A549 (cell line): ENCODE data around the gene LILRA5. TPM values are rescaled to one million over a fixed set of nuclear protein-coding genes. Genes with fewer than 3 reads are reported as not detected.

ENCODE experiments used
- ATAC-seq, 2 experiments: fragments of 200-7000 bp in 1 of 2; fragments of >200 bp in 1 of 2; cut with Nextera tagmentation in 1 of 2; cut with Tn5 transposase in 1 of 2; 3 replicates each; pipeline versions ENCODE4 v1.8.0 to v1.9.1; 2018 to 2020; ENCODE audit warnings: mild to moderate bottlenecking in 1 of 2, moderate library complexity in 1 of 2
- CTCF ChIA-PET: fragments of 300-600 bp; sonication (Branson Sonifier 250); formaldehyde crosslinking; extraction: SDS; loops from one replicate; lab custom pipeline; 2021; ENCODE audit warnings: antibody characterized with exemption, inconsistent platforms; lab: Yijun Ruan, JAX
- POLR2A ChIA-PET: fragments of 350-600 bp; formaldehyde crosslinking; extraction: SDS; loops from one replicate; lab custom pipeline; 2021; ENCODE audit warnings: antibody characterized with exemption, inconsistent platforms; lab: Yijun Ruan, JAX
- DNase-seq, 2 experiments: peaks; one replicate each; pipeline versions ENCODE4 v3.0.0 to v3.0.0-alpha.2; 2011 to 2016; ENCODE audit warnings: low read depth in 1 of 2, low spot score in 1 of 2
- FAIRE-seq: peaks from 2 replicates; lab custom pipeline; 2011; peaks lifted over from hg19 to GRCh38; lab: Jason Lieb, UNC
- H3K27ac ChIP-seq, 2 experiments: fragments of >200 bp; sonication (Bioruptor Twin); formaldehyde crosslinking; 3 replicates each; pipeline ENCODE4 v1.5.1; 2016 to 2017
- H3K4me1 ChIP-seq: fragments of >200 bp; sonication (Bioruptor Twin); formaldehyde crosslinking; 3 replicates; pipeline ENCODE4 v1.6.1; 2016
- H3K4me2 ChIP-seq: fragments of >200 bp; sonication (Bioruptor Twin); formaldehyde crosslinking; 3 replicates; pipeline ENCODE4 v1.6.1; 2016
- H3K4me3 ChIP-seq: fragments of >200 bp; sonication (Bioruptor Twin); formaldehyde crosslinking; 3 replicates; pipeline ENCODE4 v1.5.1; 2016
- H3K9me3 ChIP-seq: fragments of >200 bp; sonication (Bioruptor Twin); formaldehyde crosslinking; 3 replicates; pipeline ENCODE4 v1.6.1; 2016
- BHLHE40 ChIP-seq: IDR thresholded peaks from 2 replicates; pipeline ENCODE4 v1.6.1; 2012; ENCODE audit warnings: low read depth, low read length, inconsistent platforms
- EP300 ChIP-seq, 2 experiments: fragments of >200 bp; sonication (Bioruptor Twin); formaldehyde crosslinking; IDR thresholded peaks; 2 replicates in 1 of 2; 3 replicates in 1 of 2; pipeline ENCODE4 v1.6.1; 2016 to 2017
- ESRRA ChIP-seq: fragments of 150-350 bp; IDR thresholded peaks from 2 replicates; pipeline ENCODE4 v1.6.1; 2014; ENCODE audit warnings: mild to moderate bottlenecking, low read length, borderline replicate concordance
- FOSL2 ChIP-seq, 2 experiments: fragments of 450-650 bp in 1 of 2; fragments of >200 bp in 1 of 2; sonication (Bioruptor Twin) in 1 of 2; formaldehyde crosslinking; IDR thresholded peaks; 2 replicates each; pipeline versions ENCODE4 v1.5.0 to v1.6.1; 2016 to 2020; ENCODE audit warnings: mild to moderate bottlenecking in 1 of 2, moderate library complexity in 1 of 2
- GATA3 ChIP-seq: IDR thresholded peaks from 2 replicates; pipeline ENCODE4 v1.6.1; 2012; ENCODE audit warnings: borderline replicate concordance
- HDAC2 ChIP-seq: fragments of 200-600 bp; sonication (generic); IDR thresholded peaks from 2 replicates; pipeline ENCODE4 v1.6.1; 2016
- KDM5A ChIP-seq: fragments of 200-600 bp; sonication (generic); IDR thresholded peaks from 2 replicates; pipeline ENCODE4 v1.6.1; 2016; ENCODE audit warnings: antibody characterized with exemption, mild to moderate bottlenecking
- MAZ ChIP-seq: fragments of 150-350 bp; IDR thresholded peaks from 2 replicates; pipeline ENCODE4 v1.6.1; 2014; ENCODE audit warnings: antibody characterized with exemption, low read depth, low read length, borderline replicate concordance
- MYC ChIP-seq: IDR thresholded peaks from 2 replicates; pipeline ENCODE4 v1.6.1; 2012; ENCODE audit warnings: mild to moderate bottlenecking, inconsistent platforms, low read length, improper control_type of control experiment, borderline replicate concordance
- NPAS2 ChIP-seq: fragments of 250-450 bp; sonication (Bioruptor Pico); IDR thresholded peaks from 2 replicates; pipeline ENCODE4 v1.8.0; 2022; ENCODE audit warnings: mild to moderate bottlenecking, moderate library complexity, borderline replicate concordance
- ZNF302 ChIP-seq: fragments of 250-450 bp; sonication (Bioruptor Pico); IDR thresholded peaks from 2 replicates; pipeline ENCODE4 v1.9.0; 2021; ENCODE audit warnings: inconsistent platforms, mild to moderate bottlenecking, moderate library complexity
- WGBS: methylation state at CpG from one replicate; pipeline ENCODE4 v1.1.6; 2017; ENCODE audit errors: missing lambda C conversion rate; 5-methylcytosine and 5-hydroxymethylcytosine counted together
- polyA plus RNA-seq, 4 experiments: library from polyadenylated mRNA; depleted of rRNA in 3 of 4; stranded (reverse); fragments of >200 nt; fragmentation: RNase III in 1 of 4; extraction: RNeasy Plus Mini Kit Qiagen cat#74134 plus additional on column Dnase treatment in 1 of 4; gene quantifications; 2 replicates in 3 of 4; 3 replicates in 1 of 4; pipeline ENCODE4 v1.2.3, GENCODE V29; 2011 to 2017
- TF ChIP-seq, protein P1 (sequence below): IDR thresholded peaks from 2 replicates; pipeline ENCODE4 v1.6.1; 2012
- TF ChIP-seq, protein P2 (sequence below): fragments of 250-450 bp; sonication (Bioruptor Pico); IDR thresholded peaks from 2 replicates; pipeline ENCODE4 v1.5.0; 2021; ENCODE audit warnings: mild to moderate bottlenecking, moderate library complexity, borderline replicate concordance
- TF ChIP-seq, protein P3 (sequence below): fragments of 250-450 bp; sonication (Bioruptor Pico); IDR thresholded peaks from 2 replicates; pipeline ENCODE4 v1.5.0; 2020; ENCODE audit warnings: low read depth, mild to moderate bottlenecking, moderate library complexity
- TF ChIP-seq, protein P4 (sequence below): fragments of >200 bp; sonication (Bioruptor Twin); formaldehyde crosslinking; IDR thresholded peaks from 3 replicates; pipeline ENCODE4 v1.5.1; 2016
- TF ChIP-seq, protein P5 (sequence below): IDR thresholded peaks from 2 replicates; pipeline ENCODE4 v1.6.1; 2012
- TF ChIP-seq, protein P6 (sequence below): fragments of 200-600 bp; sonication (generic); IDR thresholded peaks from 2 replicates; pipeline ENCODE4 v1.6.1; 2016; ENCODE audit warnings: antibody characterized with exemption, mild to moderate bottlenecking, moderate library complexity

The LILRA5 gene
- polyA plus RNA-seq, 2 of the 4 experiments (the other 2 are of a cell fraction): not detected

DNA sequence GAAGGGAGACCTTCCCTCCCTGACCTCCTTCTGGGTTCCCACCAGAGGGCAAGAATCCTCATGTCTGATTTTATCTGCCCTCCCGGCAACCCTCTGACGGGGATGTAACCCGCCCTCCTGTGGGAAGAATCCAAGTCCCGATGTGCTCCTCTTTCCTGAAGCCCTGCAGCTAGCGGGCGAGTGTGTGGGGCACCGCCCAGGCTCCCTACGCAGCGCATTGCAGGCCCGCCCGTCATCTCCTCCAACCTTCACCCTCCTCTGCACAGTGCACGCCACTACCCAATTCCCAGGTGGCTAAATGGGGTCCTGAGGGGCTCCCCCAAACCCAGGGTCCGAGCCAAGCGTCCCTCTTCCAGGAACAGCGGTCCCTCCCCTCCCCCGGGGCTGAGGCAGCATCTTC, 44.4 kb upstream of the LILRA5 start:
- no peaks in the 10 kb centered on the region for H3K9me3 ChIP-seq
- TF ChIP-seq, protein P1, sequence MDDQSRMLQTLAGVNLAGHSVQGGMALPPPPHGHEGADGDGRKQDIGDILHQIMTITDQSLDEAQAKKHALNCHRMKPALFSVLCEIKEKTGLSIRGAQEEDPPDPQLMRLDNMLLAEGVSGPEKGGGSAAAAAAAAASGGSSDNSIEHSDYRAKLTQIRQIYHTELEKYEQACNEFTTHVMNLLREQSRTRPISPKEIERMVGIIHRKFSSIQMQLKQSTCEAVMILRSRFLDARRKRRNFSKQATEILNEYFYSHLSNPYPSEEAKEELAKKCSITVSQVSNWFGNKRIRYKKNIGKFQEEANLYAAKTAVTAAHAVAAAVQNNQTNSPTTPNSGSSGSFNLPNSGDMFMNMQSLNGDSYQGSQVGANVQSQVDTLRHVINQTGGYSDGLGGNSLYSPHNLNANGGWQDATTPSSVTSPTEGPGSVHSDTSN: no peak
- no peak overlapping the region for H3K27ac ChIP-seq
- no peak for ATAC-seq
- WGBS: 37% methylated on average over 16 of the region's 16 CpGs
- no peak for DNase-seq
- no peaks in the 10 kb centered on the region for H3K4me1 ChIP-seq
- H3K4me3 ChIP-seq: no peak overlapping the region
- ChIA-PET POLR2A (no interaction called here), CTCF (interaction anchor here (0.6 kb wide), 1 partner anchor 549 kb away, joined by 3 read pairs; no protein-coding TSS in a partner anchor)
- H3K4me2 ChIP-seq: no peak overlapping the region
- no peak for FAIRE-seq

DNA sequence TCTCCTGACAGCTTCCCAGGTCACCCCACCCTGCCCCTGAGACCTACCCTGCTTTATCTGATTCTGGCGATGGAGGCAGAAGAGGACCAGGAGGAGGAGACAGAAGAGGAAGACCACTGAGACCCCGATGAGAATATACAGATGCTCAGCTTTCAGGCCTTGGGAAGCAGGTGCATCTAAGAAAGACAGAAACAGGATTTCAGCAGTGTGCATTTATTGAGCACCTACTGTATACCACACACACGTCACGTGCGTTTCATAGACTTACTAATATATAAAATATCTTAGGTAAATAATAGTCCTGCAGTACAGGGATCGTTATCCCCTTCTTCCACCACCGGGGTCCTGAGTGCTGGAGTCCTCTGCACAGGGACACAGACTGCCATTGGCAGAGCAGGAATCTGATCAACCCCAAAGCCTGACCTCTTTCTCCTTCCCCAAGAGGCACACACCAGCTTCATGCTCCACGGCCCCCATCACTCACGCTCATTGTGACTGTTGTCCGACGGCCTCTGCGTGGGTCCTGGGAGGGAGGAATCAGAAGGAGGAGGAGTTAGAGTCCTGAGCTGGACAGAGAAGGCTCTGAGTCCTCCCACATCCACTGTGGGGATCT, 43.6 kb upstream of the LILRA5 start:
- DNase-seq: no peak
- TF ChIP-seq, protein P2, sequence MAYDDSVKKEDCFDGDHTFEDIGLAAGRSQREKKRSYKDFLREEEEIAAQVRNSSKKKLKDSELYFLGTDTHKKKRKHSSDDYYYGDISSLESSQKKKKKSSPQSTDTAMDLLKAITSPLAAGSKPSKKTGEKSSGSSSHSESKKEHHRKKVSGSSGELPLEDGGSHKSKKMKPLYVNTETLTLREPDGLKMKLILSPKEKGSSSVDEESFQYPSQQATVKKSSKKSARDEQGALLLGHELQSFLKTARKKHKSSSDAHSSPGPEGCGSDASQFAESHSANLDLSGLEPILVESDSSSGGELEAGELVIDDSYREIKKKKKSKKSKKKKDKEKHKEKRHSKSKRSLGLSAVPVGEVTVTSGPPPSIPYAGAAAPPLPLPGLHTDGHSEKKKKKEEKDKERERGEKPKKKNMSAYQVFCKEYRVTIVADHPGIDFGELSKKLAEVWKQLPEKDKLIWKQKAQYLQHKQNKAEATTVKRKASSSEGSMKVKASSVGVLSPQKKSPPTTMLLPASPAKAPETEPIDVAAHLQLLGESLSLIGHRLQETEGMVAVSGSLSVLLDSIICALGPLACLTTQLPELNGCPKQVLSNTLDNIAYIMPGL (CRISPR knock-in tag): no peak
- TF ChIP-seq, protein P1: no peak
- TF ChIP-seq, all 56 proteins: peak for 0
- CTCF ChIA-PET: interaction anchor here (0.8 to 1.2 kb wide), 2 partner anchors 34 to 189 kb away, joined by 3 to 4 read pairs; no protein-coding TSS in a partner anchor
- FAIRE-seq (no peak), ATAC-seq (no peak)
- Histone ChIP-seq H3K4me3 (no peak overlapping the region), H3K27ac (no peak overlapping the region), H3K4me1 (no peaks in the 10 kb centered on the region), H3K9me3 (no peaks in the 10 kb centered on the region), H3K4me2 (no peak overlapping the region)
- POLR2A ChIA-PET: no interaction called here
- 24% methylated on average over 12 of the region's 12 CpGs for WGBS

DNA sequence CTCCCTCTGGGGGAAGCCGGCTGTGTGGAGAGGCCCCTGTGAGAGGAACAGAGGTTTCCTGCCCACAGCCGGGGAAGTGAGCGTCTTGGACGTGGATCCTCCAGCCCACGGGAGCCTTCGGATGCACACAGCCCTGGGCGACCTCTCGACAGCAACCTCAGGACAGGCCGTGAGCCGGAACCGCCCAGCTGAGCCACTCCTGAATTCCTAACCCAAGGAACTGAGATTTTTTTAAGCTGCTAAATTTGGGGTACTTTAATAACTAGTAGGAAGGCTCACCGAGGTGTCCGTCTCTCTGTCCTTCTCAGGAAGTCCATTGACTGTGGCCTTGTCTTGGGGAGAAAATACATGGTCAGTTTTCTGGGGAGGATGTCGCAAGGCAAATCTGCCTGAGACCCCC, 42.7 kb upstream of the LILRA5 start:
- no peak for FAIRE-seq
- no peak for ATAC-seq
- H3K4me3 ChIP-seq: no peak overlapping the region
- no peaks in the 10 kb centered on the region for H3K9me3 ChIP-seq
- no peak overlapping the region for H3K27ac ChIP-seq
- no peak overlapping the region for H3K4me2 ChIP-seq
- H3K4me1 ChIP-seq: no peaks in the 10 kb centered on the region
- CTCF ChIA-PET: interaction anchor here (0.7 to 1.6 kb wide), 4 partner anchors 31 to 188 kb away, joined by 3 to 7 read pairs (median 4); no protein-coding TSS in a partner anchor
- no peak for DNase-seq
- 58% methylated on average over 14 of the region's 14 CpGs for WGBS
- POLR2A ChIA-PET: no interaction called here
- no peak for TF ChIP-seq NPAS2
- TF ChIP-seq HDAC2: no peak
- TF ChIP-seq BHLHE40: no peak
- no peak for TF ChIP-seq MYC
- TF ChIP-seq, protein P2 (CRISPR knock-in tag): no peak
- no peak for TF ChIP-seq GATA3
- no peak for TF ChIP-seq FOSL2 (IDR thresholded peaks at IDR 0.05)
- TF ChIP-seq FOSL2 (CRISPR knock-in tag; IDR thresholded peaks at IDR 0.05): no peak
- TF ChIP-seq, protein P3, sequence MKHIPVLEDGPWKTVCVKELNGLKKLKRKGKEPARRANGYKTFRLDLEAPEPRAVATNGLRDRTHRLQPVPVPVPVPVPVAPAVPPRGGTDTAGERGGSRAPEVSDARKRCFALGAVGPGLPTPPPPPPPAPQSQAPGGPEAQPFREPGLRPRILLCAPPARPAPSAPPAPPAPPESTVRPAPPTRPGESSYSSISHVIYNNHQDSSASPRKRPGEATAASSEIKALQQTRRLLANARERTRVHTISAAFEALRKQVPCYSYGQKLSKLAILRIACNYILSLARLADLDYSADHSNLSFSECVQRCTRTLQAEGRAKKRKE (CRISPR knock-in tag): no peak
- no peak for TF ChIP-seq ESRRA
- no peak for TF ChIP-seq EP300 (IDR thresholded peaks at IDR 0.05)
- TF ChIP-seq, protein P4, sequence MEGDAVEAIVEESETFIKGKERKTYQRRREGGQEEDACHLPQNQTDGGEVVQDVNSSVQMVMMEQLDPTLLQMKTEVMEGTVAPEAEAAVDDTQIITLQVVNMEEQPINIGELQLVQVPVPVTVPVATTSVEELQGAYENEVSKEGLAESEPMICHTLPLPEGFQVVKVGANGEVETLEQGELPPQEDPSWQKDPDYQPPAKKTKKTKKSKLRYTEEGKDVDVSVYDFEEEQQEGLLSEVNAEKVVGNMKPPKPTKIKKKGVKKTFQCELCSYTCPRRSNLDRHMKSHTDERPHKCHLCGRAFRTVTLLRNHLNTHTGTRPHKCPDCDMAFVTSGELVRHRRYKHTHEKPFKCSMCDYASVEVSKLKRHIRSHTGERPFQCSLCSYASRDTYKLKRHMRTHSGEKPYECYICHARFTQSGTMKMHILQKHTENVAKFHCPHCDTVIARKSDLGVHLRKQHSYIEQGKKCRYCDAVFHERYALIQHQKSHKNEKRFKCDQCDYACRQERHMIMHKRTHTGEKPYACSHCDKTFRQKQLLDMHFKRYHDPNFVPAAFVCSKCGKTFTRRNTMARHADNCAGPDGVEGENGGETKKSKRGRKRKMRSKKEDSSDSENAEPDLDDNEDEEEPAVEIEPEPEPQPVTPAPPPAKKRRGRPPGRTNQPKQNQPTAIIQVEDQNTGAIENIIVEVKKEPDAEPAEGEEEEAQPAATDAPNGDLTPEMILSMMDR: no peak
- TF ChIP-seq, protein P5, sequence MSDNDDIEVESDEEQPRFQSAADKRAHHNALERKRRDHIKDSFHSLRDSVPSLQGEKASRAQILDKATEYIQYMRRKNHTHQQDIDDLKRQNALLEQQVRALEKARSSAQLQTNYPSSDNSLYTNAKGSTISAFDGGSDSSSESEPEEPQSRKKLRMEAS: no peak
- no peak for TF ChIP-seq ZNF302 (CRISPR knock-in tag)
- TF ChIP-seq KDM5A: no peak
- no peak for TF ChIP-seq MAZ
- TF ChIP-seq, protein P6, sequence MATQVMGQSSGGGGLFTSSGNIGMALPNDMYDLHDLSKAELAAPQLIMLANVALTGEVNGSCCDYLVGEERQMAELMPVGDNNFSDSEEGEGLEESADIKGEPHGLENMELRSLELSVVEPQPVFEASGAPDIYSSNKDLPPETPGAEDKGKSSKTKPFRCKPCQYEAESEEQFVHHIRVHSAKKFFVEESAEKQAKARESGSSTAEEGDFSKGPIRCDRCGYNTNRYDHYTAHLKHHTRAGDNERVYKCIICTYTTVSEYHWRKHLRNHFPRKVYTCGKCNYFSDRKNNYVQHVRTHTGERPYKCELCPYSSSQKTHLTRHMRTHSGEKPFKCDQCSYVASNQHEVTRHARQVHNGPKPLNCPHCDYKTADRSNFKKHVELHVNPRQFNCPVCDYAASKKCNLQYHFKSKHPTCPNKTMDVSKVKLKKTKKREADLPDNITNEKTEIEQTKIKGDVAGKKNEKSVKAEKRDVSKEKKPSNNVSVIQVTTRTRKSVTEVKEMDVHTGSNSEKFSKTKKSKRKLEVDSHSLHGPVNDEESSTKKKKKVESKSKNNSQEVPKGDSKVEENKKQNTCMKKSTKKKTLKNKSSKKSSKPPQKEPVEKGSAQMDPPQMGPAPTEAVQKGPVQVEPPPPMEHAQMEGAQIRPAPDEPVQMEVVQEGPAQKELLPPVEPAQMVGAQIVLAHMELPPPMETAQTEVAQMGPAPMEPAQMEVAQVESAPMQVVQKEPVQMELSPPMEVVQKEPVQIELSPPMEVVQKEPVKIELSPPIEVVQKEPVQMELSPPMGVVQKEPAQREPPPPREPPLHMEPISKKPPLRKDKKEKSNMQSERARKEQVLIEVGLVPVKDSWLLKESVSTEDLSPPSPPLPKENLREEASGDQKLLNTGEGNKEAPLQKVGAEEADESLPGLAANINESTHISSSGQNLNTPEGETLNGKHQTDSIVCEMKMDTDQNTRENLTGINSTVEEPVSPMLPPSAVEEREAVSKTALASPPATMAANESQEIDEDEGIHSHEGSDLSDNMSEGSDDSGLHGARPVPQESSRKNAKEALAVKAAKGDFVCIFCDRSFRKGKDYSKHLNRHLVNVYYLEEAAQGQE: no peak
